Measurements from ENCODE around the gene SVIP.

Gene SVIP

DNA sequence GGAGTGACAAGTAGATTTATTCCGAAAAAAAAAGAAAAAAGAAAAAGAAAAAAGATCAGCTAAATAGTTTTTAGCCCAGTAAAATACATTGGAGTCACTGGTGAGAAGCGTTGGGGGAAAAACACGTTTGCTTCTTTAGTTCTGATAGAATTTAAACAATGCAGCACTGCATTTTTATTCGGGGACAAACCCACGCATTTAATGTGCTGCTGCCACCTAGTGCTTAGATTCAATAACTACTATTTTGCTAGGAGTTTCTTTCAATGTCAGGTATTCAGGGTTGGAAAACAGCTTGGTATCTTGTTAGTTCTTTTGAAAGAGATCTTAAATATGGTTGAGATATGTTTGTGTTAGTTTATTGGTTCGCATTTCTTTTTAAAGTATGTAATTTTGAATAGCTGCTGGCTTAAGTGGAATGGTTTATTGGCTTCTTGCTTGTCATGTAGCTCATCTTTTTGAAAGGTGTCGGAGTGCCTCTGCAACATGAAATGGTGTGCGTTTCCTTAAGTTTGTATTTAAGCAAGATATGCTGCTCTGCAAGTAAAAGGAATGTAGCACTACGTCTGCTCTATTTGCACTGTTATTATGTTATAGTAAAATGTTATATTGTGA is 41.9 kb downstream of the SVIP start:
- peak; percentile 71 for DNase-seq

- DNase-seq = no peak
Observed at GRCh38 chr11:22787055-22787454, 42.5 kb downstream of the SVIP start.

DNA sequence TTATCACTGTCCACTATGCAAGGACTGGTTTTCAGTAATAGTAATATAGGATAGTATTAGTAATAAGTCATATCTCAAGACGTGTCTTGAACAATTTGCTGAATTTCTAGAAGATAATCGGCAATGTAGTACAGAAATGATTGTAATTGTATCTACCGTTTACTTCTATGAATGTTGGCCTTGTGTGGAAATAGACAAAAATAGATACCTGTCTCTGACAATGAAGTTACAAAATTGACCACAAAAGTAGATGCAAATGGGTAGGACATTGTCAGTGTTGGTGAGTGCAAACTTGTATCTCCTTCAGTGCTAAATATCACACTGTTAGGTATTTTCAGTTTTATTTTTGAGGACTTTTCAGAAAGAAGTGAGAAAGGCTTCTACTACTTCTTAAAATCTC is 43.1 kb downstream of the SVIP start:
- no peak for DNase-seq

DNA sequence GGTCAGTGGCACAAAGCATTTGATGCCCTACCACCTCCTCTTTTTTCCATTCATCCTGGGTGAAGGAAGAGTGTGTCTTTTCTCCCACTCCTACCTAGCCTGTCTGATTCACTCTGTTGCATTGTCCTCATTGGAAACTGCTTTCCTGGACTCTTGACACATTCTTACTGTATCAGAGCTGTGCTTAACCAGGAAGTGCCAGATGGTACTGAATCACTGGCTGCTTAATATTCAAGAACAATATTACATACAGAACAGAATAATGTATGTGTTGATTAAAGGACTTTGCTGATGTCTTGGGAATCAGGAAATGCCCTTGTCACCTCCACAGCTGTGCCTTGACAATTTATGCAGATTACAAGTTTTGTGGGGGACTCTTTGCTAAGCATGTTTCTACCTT is 44.4 kb downstream of the SVIP start:
- DNase-seq = no peak

- DNase-seq = peak; percentile 46
Observed at GRCh38 chr11:22780952-22781593, 48.5 kb downstream of the SVIP start.

DNA sequence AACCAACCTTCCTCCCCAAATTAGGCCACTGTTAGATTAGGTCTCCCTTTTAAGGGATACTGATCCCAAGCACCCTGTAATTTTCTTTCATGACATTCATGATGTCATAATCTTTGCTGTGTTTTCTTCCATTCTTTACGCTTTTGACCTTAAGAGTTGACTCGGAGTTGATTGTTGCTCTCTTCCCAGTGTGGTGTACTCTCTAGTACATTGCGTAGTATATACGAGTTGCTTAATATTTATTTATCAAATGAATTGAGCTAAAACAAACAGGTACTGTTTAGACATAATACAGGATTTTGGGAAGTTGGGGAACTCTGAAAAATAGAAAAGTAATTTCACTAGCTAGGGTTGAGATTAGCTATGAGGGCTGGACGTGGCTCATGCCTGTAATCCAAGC is 49.8 kb downstream of the SVIP start:
- no peak for DNase-seq

- DNase-seq = no peak
Observed at GRCh38 chr11:22778642-22779041, 51.0 kb downstream of the SVIP start.

GRCh38 chr11:22775248-22775647 is 54.4 kb downstream of the SVIP start:
- no peak for DNase-seq

DNA sequence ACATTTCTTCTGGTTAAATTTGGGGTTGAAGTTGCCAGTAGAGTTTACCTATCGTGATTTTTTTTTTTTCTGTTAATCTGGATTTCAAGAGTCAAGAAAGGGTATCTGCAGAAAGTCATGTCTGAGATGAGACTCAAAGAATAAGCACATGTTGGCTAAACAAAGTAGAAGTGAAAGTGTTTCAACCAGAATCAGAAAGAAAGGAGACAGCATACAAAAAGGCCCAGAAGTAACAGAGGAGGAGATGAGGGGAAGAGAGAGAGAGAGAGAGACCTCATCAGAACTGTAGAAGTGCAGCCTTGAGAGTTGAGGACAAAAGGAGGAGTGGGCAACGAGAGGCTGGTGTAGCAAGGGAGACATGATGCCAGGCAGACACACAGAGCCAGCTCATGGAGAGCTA is 54.9 kb downstream of the SVIP start:
- no peak for DNase-seq

DNA sequence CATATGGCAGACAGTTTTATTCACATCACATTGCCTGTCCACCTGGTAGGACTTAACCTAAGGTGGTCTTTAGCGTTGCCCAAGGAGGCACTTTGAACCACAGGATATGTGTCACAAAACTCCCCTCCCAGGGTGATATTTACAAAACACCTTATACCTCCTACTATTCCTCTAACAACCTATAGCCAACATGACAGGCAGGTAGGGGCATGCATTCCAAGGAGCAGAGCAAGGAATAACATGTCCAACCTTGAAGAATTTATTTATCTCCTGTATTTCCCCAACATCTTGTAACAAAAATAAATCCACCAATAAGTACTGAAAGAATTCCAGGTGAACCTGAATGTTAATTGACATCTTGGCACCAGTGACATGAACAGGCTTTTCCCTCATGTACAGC is 60.5 kb downstream of the SVIP start:
- no peak for DNase-seq

All from NCI-H2227 treated with DMSO at 0.1 percent for 48 hours (cell line).